Mucosa of descending colon (tissue), 3 donors: Measurements from ENCODE around the gene NRP2. TPM values are rescaled to one million over a fixed set of nuclear protein-coding genes. Genes with fewer than 3 reads are reported as not detected.

Experiments
- ATAC-seq: fragments of 200-7000 bp; cut with Tn5 transposase; one replicate; pipeline ENCODE4 v1.9.1; 2020; ENCODE audit warnings: mild to moderate bottlenecking, moderate library complexity
- DNase-seq, 3 donors: peaks; one replicate each; pipeline ENCODE4 v3.0.0-alpha.2; 2020
- H3K36me3 ChIP-seq: fragments of 200-600 bp; one replicate; pipeline ENCODE4 v1.8.0; 2021; ENCODE audit warnings: low read depth, mild to moderate bottlenecking
- H3K4me1 ChIP-seq: fragments of 200-600 bp; one replicate; pipeline ENCODE4 v1.8.0; 2021; ENCODE audit warnings: low read depth, mild to moderate bottlenecking
- H3K4me3 ChIP-seq: fragments of 200-600 bp; one replicate; pipeline ENCODE4 v1.8.0; 2021; ENCODE audit warnings: mild to moderate bottlenecking
- H3K9me3 ChIP-seq: fragments of 200-600 bp; one replicate; pipeline ENCODE4 v1.8.0; 2021; ENCODE audit warnings: mild to moderate bottlenecking
- CTCF ChIP-seq: fragments of 200-600 bp; IDR thresholded peaks from one replicate; pipeline ENCODE4 v1.8.0; 2022; ENCODE audit warnings: antibody characterized with exemption, mild to moderate bottlenecking
- intact Hi-C, 2 donors: fragments of 100-400 bp; cut with DNase I in 1 of 2; cut with micrococcal nuclease in 1 of 2; formaldehyde crosslinking; loops; one replicate each; pipeline versions ENCODE4 v1.11.0 to v1.11.1; 2022; cut with DNase I, micrococcal nuclease
- total RNA-seq, 3 donors: library from RNA; stranded (reverse); fragmentation: NEBNext Ultra II Directional in 2 of 3; extraction: Animal tissue kit (Norgen Biotek cat#: 25700) in 2 of 3; gene quantifications; one replicate each; pipeline versions ENCODE4 v1.2.1 to v1.2.4, GENCODE V29; 2021 to 2023
- donor health status: DM: no; HTN: no; CAD: no; lungs with moderate emphysema.
- donor health status: DM: no; HTN: no; CAD: no.
- donor health status: DM: no; HTN: yes; CAD: no.

The NRP2 gene
- total RNA-seq, 3 donors from 2014 or later: 12.3 to 300 (median 19.2) TPM

- Histone ChIP-seq H3K36me3 (no peaks in the 10 kb centered on the region), H3K4me3 (no peak overlapping the region), H3K9me3 (no peaks in the 10 kb centered on the region), H3K4me1 (peaks cover 7% of the 10 kb centered on the region)
- intact Hi-C loops: no loop called here
- no peak for TF ChIP-seq CTCF
- ATAC-seq: no peak
- no peak for DNase-seq
Observed at GRCh38 chr2:205688417-205689200, 6.3 kb downstream of the NRP2 start.

GRCh38 chr2:205689820-205690219, 7.5 kb downstream of the NRP2 start:
- Histone ChIP-seq H3K4me1 (peaks cover 7% of the 10 kb centered on the region), H3K4me3 (no peak overlapping the region), H3K36me3 (no peaks in the 10 kb centered on the region), H3K9me3 (no peaks in the 10 kb centered on the region)
- DNase-seq (no peak), ATAC-seq (no peak)
- no peak for TF ChIP-seq CTCF
- intact Hi-C loops: no loop called here

- Histone ChIP-seq H3K4me3 (no peak overlapping the region), H3K36me3 (no peaks in the 10 kb centered on the region), H3K4me1 (no peaks in the 10 kb centered on the region), H3K9me3 (no peaks in the 10 kb centered on the region)
- intact Hi-C loops: no loop called here
- ATAC-seq (no peak), DNase-seq (no peak)
- TF ChIP-seq CTCF: no peak
Observed at GRCh38 chr2:205692104-205692503, 9.8 kb downstream of the NRP2 start.

- DNase-seq (no peak), ATAC-seq (no peak)
- TF ChIP-seq CTCF: no peak
- Histone ChIP-seq H3K4me3 (no peak overlapping the region), H3K4me1 (no peaks in the 10 kb centered on the region), H3K36me3 (no peaks in the 10 kb centered on the region), H3K9me3 (no peaks in the 10 kb centered on the region)
- intact Hi-C loops: no loop called here
Observed at GRCh38 chr2:205694256-205694655, 12.0 kb downstream of the NRP2 start.

- ATAC-seq (no peak), DNase-seq (no peak)
- no peaks in the 10 kb centered on the region for H3K4me1 ChIP-seq
- no peak for TF ChIP-seq CTCF
- intact Hi-C loops: no loop called here
- H3K4me3 ChIP-seq: no peak overlapping the region
- H3K36me3 ChIP-seq: no peaks in the 10 kb centered on the region
- H3K9me3 ChIP-seq: no peaks in the 10 kb centered on the region
Observed at GRCh38 chr2:205695460-205695991, 13.2 kb downstream of the NRP2 start.
